ENCODE measurements around the gene GHDC.

DNA sequence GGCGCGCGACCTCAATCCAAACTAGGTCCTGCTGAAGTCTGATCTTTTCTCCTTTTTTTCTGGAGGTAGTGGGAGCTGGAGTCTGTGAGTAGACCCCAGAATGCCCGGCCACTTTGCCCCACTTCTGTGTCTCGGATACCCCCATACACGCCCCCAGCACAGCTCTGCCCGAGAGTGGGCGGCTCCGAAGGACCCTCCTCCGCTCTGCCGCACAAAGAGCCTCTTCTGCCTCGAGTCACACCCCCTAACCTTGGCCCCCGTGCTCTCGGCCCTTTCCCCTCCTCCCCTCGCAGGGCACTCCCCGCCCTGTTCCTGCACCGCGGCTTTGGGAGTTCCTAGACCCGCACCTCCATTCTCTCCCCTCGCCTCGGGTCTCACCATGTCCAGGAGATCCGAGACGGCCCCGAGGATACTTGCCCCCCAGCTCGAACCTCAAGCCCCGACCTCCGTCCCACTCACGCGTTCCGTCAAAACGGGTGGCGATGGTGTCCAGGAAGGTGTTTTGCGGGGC, 13.8 kb downstream of the GHDC start:
- TF ChIP-seq TCF12 (IDR thresholded peaks at IDR 0.05; ENCODE audit: low read depth, low read length) (no peak), POLR2A (IDR thresholded peaks at IDR 0.05; ENCODE audit: control extremely low read depth in 1 of 2, low read depth in 2 of 2, low read length in 2 of 2) (no peak), USF2 (IDR thresholded peaks at IDR 0.05; ENCODE audit: low read length) (no peak), CTCF (IDR thresholded peaks at IDR 0.05; ENCODE audit: control extremely low read depth in 1 of 3, insufficient read depth in 1 of 3, low read depth in 1 of 3, low read length in 3 of 3) (no peak), BCL11A (IDR thresholded peaks at IDR 0.05; ENCODE audit: low read depth in 2 of 2, low read length in 2 of 2) (no peak), TAF7 (optimal IDR thresholded peaks at IDR 0.05; ENCODE audit: borderline replicate concordance, low read depth, low read length) (no peak), MAFK (IDR thresholded peaks at IDR 0.05; ENCODE audit: low read depth, low read length) (no peak), JUND (IDR thresholded peaks at IDR 0.05; ENCODE audit: low read length) (no peak), CEBPB (IDR thresholded peaks at IDR 0.05; ENCODE audit: low read depth, low read length) (no peak)
